RPMI7951 (cell line): ENCODE results near the gene ZNF865. TPM values are rescaled to one million over a fixed set of nuclear protein-coding genes. Genes with fewer than 3 reads are reported as not detected.
A peak's percentile ranks its signal among the peaks of the same experiment; 100 is the strongest.

Source experiments
- DNase-seq: peaks from one replicate; pipeline ENCODE4 v3.0.0-alpha.2; 2012; ENCODE audit warnings: low read depth
- total RNA-seq: library from RNA; depleted of rRNA; stranded (reverse); fragments of >200 nt; shearing (Covaris generic); gene quantifications from 2 replicates; pipeline ENCODE4 v1.2.3, GENCODE V29; 2014

ZNF865 gene
- total RNA-seq, 1 experiment from 2014 or later, result 0.12 TPM

DNA sequence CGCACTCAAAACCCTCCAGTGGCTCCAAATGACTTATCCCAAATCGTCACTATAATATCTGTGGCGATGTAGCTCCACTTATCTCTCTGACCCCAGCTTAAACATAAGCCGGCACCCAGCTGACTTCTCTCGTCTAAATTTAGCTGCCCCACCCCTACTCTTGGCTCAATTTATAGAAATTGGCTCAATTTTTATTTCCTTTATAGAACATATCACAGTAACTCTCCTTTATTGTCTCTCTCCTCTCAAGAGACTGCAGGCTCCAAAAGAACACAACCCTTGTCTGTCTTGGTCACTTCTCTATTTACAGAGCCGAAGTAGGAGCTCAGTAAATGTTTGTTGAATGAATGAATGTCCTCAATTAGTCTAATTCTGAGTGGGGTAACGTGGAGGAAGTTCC, 18.1 kb downstream of the ZNF865 start:
- no peak for DNase-seq

DNA sequence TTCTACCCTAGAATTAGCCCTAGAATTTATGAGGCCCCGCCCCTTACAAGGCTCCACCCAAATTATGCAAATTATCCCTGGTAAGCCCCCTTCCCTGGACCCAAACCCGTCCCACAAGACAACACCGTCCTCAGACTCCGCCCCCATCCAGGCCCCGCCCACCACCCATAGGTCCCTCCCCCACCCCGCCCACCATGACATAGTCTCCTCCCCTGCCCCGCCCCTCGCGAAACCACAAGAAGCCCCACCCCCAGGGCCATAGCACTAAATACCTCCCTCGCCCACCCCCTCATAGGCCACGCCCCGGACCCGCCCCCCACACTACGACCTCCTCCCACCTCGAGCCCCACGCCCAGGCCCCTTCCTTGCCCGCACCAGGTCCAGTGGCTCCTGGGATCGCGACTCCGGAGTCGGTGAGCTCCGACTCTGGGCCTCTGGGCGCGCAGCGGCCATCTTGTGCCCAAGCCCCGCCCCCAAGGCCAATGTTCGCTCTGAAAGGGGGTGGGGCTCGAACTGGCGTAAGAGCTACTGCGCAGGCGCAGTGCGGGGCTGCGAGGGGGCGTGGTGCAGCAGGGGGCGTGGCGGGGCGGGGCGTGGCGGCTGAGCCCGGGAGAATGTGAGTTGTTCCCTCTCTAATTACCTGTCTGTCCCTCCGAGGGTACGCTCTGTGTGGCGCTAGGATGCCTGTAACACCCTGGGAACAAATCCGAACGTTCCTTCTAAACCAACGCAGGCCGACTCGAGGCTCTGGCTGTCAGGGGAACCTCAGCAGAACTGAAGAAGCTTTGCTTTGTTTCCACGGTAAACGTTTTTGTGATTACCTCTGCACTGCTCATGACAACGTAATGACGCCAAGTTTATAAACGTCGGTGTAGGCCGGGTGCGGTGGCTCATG, 18.9 kb downstream of the ZNF865 start, which contains the start of gene ZNF784:
TSS of gene ZNF784 (minus strand) at position 458 of the 895 bp plus-strand sequence. CDS start at position 453, 5 bp downstream.
- DNase-seq, result peak; percentile 85

DNA sequence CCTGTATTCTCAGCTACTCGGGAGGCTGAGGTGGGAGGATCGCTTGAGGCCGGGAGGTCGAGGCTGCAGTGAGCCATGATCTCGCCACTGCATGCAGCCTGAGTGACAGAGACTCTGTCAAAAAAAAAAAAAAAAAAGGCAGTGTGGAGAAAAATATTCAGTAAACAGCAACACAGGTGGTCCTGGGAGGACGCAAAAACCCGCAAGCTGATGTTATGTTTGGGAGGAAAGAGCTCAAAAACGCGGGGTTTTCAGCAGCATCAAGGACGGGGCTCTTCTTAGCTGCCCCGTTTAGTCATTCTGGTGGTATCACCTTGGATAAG, 19.5 kb downstream of the ZNF865 start:
- no peak for DNase-seq

GRCh38 chr19:55626350-55626749, 20.9 kb downstream of the ZNF865 start:
- DNase-seq, result no peak

DNA sequence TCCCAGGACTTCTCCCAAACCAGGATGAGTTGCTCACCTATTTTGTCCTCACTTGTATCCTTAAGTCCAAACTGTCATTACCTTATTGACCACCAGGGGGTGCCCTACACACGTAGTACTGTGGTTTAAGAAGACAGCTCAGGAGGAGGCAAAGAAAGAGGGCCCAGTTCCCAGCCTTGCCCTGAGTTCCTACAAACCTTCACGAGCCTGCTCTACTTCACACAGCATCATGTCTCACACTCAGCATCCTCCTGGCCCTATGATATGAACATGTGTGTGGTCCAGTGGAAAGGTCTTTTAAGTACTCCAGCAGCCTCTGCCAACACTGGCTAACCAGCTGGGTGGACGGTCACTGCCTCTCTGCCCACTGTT, 27.0 kb downstream of the ZNF865 start:
- peak; percentile 89 for DNase-seq

GRCh38 chr19:55633861-55634260, 28.4 kb downstream of the ZNF865 start:
- no peak for DNase-seq

- no peak for DNase-seq
These were observed 29.9 kb downstream of the ZNF865 start for GRCh38 chr19:55635334-55635717.

DNA sequence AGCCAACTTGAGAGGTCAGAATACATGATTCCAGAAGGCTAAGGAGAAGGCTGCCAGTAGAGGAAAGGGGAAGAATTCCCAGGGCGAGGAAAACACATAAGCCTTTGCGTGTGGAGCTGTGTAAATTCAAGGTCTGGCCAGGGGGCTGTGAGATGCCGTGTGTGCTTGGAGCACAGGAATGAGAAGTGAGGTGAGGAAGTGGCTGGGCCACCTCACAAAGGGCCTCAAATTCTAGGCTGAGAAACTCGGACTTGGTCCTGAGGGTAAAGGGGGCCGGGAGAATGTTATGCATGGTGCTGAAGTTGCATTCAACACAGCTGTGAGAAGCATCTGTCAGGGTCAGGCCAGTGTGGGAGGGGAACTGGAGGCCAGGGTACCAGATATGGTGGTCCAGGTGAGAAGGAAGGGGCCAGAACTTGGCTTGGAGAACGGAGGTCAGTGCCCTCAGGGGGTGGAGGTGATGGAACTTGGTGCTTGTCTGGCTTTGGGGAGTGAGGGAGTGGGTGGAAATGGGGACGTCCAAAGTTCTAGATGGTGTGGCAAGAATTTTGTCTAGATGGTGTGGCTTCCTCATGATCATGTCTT, 30.5 kb downstream of the ZNF865 start:
- DNase-seq, result no peak

- DNase-seq, result no peak
These were observed 31.3 kb downstream of the ZNF865 start for GRCh38 chr19:55636723-55637122.

- DNase-seq, result no peak
These were observed 32.1 kb downstream of the ZNF865 start for GRCh38 chr19:55637534-55637933.

DNA sequence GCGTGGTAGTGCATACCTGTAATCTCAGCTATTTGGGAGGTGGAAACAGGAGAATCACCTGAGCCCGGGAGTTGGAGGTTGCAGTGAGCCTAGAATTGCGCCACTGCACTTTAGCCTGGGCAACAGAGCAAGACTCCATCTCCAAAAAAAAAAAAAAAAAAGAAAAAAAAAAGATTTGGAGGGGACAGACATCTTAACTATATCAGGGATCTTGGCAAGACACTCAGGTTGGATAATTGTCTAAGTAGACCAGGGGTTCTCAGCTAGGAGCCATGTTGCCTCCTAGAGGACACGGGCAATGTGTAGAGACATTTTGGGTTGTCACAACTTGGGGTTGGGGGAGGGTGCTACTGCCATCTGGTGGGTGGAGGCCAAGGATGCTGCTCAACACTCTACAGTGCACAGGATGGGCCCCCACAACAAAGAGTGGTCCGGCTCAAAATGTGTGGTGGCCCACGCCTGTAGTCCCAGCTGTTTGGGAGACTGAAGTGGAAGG, 33.5 kb downstream of the ZNF865 start:
- peak; percentile 53 for DNase-seq

DNA sequence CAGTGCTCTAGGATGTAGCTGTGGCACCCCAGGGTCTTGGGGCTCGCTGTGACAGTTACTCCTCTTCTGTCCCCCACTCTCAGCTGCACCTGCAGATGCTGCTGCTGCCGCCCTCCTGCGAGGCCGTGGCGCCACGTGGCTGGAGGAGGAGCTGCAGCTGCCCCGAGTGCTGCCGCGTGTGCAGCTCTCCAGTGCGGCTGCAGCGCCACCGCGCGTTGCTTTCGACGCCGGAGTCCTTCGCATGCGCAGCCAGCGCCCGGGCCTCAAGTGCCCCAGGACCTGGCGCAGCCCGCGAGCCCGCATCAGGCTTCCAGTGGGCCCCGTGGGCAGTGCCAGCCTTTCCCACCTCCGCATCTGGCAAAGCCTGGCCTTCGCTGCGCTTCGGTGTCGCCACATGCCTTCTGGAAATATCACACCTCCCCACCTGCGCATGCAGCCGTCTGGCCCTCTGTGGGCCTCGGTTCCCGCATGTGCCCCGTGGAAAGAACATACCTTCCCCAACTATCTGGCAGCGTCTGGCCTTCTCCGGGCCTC, 34.7 kb downstream of the ZNF865 start:
- DNase-seq, result peak; percentile 77

DNA sequence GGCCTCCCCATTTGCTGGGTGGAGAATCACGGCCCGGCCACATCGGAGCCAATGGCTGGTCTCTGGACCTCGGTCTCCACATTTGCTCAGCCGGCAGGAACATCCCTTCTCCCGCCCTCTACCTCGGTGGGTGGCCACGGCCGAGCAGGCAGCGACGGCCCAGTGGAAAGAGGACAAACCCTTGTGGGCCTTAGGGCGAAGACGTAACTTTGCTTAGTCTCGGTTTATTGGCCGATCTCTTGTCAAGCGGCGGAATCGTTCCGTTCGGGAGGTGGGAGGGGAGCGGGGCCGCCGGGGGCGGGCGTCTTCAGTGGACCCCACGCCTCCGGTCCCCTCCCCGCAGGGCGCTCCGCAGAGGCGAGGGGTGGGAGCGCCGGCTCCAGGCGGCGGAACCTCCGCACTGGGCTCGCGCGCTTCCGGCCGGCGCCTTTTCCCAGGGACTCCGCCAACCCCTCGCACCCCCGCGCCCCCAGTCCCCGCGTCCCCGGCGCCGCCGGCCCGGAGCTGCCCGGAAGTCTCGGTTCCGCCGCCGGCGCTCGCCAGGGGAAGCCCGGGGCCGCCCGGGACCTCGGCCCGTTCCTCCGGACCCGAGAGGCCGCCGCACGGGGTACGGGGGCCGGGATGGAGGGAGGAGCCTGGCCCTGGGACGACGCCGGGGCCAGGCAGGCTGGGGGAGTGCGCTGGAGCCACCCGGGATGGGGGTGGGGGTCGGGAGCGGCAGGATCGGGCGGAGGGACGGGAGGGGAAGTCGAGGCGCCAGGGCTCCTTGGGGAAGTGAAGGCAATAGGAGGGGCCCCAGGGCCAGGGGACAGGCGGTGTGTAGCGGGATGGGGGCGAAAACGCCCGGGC, 35.4 kb downstream of the ZNF865 start, which contains the start of gene ZNF580:
TSS of gene ZNF580 (plus strand) at position 426 of the 849 bp plus-strand sequence. CDS start 1,507 bp downstream, outside the sequence.
- DNase-seq, result peak; percentile 84

- peak; percentile 34 for DNase-seq
These were observed 36.1 kb downstream of the ZNF865 start for GRCh38 chr19:55641426-55642152.

- DNase-seq, result no peak
These were observed 36.9 kb downstream of the ZNF865 start for GRCh38 chr19:55642153-55643002.

DNA sequence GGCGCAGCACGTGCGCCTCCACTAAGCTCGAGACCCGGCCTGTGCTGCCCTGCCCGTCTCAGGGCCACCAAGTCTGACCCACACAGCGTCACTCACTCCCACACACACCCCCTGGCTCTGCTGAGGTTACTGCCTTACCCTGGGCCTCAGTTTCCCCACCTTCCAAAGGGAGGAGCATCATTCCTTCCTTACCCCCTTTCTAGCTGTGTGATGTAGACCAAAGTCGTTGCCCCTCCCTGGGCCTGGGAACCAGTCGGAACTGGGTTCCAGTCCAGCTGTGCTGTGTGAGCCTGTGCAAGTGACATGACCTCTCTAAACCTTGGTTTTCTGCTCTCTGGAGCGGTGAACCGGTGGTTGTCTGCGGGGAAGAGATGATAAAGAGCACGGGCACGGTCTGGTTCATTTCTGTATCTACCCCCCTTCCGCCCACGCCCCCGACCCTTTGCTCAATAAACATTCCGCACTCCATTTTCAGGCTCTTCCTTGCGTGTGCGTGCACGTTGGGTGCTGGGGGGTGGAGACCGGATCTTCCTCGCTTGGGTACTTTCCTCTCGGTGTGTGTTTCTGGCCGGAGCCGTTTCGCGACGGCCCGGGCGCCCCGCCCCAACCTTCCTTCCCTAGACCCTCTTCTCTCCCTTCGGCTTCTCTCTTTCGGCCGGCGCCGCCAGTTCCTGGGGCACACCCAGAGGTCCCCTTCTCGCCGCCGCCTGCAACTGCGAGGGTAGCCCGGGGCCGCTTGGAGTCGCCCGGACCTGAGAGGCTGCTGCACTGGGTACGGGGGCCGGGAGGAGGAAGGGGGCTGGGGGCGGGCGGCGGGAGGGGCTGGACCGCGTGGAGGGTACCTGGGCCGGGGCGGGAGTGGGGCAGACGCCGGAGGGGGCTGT, 37.8 kb downstream of the ZNF865 start, which contains the start of gene ZNF581:
TSS of gene ZNF581 (plus strand) at position 647 of the 884 bp plus-strand sequence. CDS start 923 bp downstream, outside the sequence.
- DNase-seq, result peak; percentile 78

- no peak for DNase-seq
These were observed 38.4 kb downstream of the ZNF865 start for GRCh38 chr19:55643887-55644176.

DNA sequence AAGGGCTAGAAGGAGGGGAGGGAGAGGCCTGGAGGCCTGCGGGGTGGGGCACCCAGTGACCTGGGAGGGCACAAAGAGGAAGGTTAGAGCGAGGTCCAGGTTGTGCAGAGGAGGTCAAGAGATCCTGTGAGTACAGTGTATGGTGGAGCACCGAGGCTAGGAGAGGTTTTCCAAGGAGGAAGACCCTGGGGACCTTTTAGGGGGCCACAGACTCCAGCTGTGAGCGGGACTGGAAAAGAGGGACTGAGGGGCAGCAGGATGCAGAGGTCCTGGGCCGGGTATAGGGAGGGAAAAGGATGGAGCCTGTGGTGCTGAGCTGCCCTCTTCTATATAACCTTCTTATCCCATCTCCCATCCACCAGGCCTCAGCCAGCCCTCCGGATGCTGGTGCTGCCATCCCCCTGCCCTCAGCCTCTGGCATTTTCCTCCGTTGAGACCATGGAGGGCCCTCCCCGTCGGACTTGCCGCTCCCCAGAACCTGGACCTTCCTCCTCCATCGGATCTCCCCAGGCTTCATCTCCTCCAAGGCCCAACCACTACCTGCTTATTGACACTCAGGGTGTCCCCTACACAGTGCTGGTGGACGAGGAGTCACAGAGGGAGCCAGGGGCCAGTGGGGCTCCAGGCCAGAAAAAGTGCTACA, 38.9 kb downstream of the ZNF865 start:
- DNase-seq, result no peak
